GOT3 (cell line): ENCODE measurements around the gene ELK4.

ENCODE experiments used
- DNase-seq: peaks from one replicate; lab custom pipeline; 2025; ENCODE audit warnings: mixed read lengths; lab: John Stamatoyannopoulos, UW

ELK4 gene

GRCh38 chr1:205563927-205564441 lies 67.8 kb downstream of the ELK4 start:
- DNase-seq, result no peak

GRCh38 chr1:205561501-205562203 lies 70.2 kb downstream of the ELK4 start:
- DNase-seq, result no peak
